HCT116 (cell line): ENCODE results near the gene FLNB. TPM values are rescaled to one million over a fixed set of nuclear protein-coding genes. Genes with fewer than 3 reads are reported as not detected.

ENCODE experiments used
- ATAC-seq: fragments of 200-7000 bp; cut with Tn5 transposase; 2 replicates; pipeline ENCODE4 v1.9.1; 2020; ENCODE audit warnings: mild to moderate bottlenecking, moderate library complexity
- BruUV-seq: library from RNA; stranded (reverse); fragments of 400-500 nt; replicated peaks from 2 replicates; lab custom pipeline; 2021; lab: Mats Ljungman, UMichigan
- CTCF ChIA-PET: fragments of 300-600 bp; sonication (Branson Sonifier 250); formaldehyde crosslinking; loops from one replicate; lab custom pipeline; 2021; ENCODE audit warnings: antibody characterized with exemption; lab: Charles Lee
- POLR2A ChIA-PET: fragments of 300-600, 350-600 bp; sonication (Branson Sonifier 250); formaldehyde crosslinking; loops from one replicate; lab custom pipeline; 2021; ENCODE audit warnings: antibody characterized with exemption; lab: Charles Lee
- RAD21 ChIA-PET, 2 experiments: fragments of 300-600 bp; sonication (Branson Sonifier 250); formaldehyde crosslinking; loops; one replicate each; lab custom pipeline; 2023; ENCODE audit warnings: low total read pairs in 2 of 2; ENCODE audit not compliant: uncharacterized antibody in 2 of 2, unreplicated experiment in 2 of 2, low non-redundant PET in 1 of 2; lab: Charles Lee
- DNase-seq: peaks from one replicate; pipeline ENCODE4 v3.0.0-alpha.2; 2010; ENCODE audit warnings: low read depth, low spot score
- H2AFZ ChIP-seq: fragments of 200-600 bp; shearing (Covaris generic), sonication (generic); 2 replicates; pipeline ENCODE4 v1.6.1; 2017; ENCODE audit warnings: low read depth, mixed run types, mixed read lengths, antibody characterized with exemption, low read length; ENCODE audit not compliant: poor library complexity, severe bottlenecking
- H3K27ac ChIP-seq: 2 replicates; pipeline ENCODE4 v1.5.1; 2012; ENCODE audit warnings: low read depth, low read length
- H3K27me3 ChIP-seq: fragments of 200-600 bp; sonication (generic); 2 replicates; pipeline ENCODE4 v1.6.1; 2016; ENCODE audit warnings: mixed run types, low read length, mixed read lengths; ENCODE audit not compliant: insufficient read depth
- H3K36me3 ChIP-seq, 2 experiments: fragments of 200-500 bp in 1 of 2; fragments of 200-600 bp in 1 of 2; sonication (Bioruptor generic) in 1 of 2; sonication (generic) in 1 of 2; 2 replicates each; pipeline versions ENCODE4 v1.5.1 to v1.6.1; 2014 to 2016; ENCODE audit warnings: low read length in 2 of 2, inconsistent platforms in 1 of 2, mixed read lengths in 1 of 2, mixed run types in 1 of 2; ENCODE audit not compliant: insufficient read depth in 2 of 2, control insufficient read depth in 1 of 2
- H3K4me1 ChIP-seq, 2 experiments: fragments of 200-600 bp in 1 of 2; sonication (generic) in 1 of 2; 2 replicates each; pipeline versions ENCODE4 v1.5.1 to v1.6.1; 2012 to 2017; ENCODE audit warnings: low read length in 2 of 2, inconsistent platforms in 1 of 2, mild to moderate bottlenecking in 1 of 2, mixed read lengths in 1 of 2, mixed run types in 1 of 2, moderate library complexity in 1 of 2; ENCODE audit not compliant: insufficient read depth in 2 of 2, control insufficient read depth in 1 of 2
- H3K4me2 ChIP-seq: fragments of 200-600 bp; sonication (generic); 2 replicates; pipeline ENCODE4 v1.6.1; 2017; ENCODE audit warnings: mixed run types, low read length, mixed read lengths
- H3K4me3 ChIP-seq, 2 experiments: fragments of 200-600 bp in 1 of 2; sonication (generic) in 1 of 2; replicated peaks in 1 of 2; 2 replicates each; pipeline ENCODE4 v1.5.1; 2011 to 2016; ENCODE audit warnings: low read length in 2 of 2, control low read depth in 1 of 2, low read depth in 1 of 2, mild to moderate bottlenecking in 1 of 2, mixed read lengths in 1 of 2, mixed run types in 1 of 2
- H3K79me2 ChIP-seq: fragments of 200-600 bp; sonication (generic); 2 replicates; pipeline ENCODE4 v1.6.1; 2017; ENCODE audit warnings: mild to moderate bottlenecking, mixed run types, low read length, moderate library complexity, mixed read lengths; ENCODE audit not compliant: insufficient read depth
- H3K9ac ChIP-seq: fragments of 200-600 bp; sonication (generic); 2 replicates; pipeline ENCODE4 v1.6.1; 2016; ENCODE audit warnings: low read length, mixed read lengths
- H3K9me2 ChIP-seq: fragments of 200-600 bp; sonication (generic), shearing (Covaris generic); 2 replicates; pipeline ENCODE4 v1.6.1; 2017; ENCODE audit warnings: mixed run types, mild to moderate bottlenecking, moderate library complexity; ENCODE audit not compliant: insufficient read depth
- H3K9me3 ChIP-seq, 2 experiments: fragments of 200-500 bp in 1 of 2; fragments of 200-600 bp in 1 of 2; sonication (Bioruptor generic) in 1 of 2; sonication (generic) in 1 of 2; 2 replicates each; pipeline ENCODE4 v1.6.1; 2014 to 2017; ENCODE audit warnings: low read length in 2 of 2, mixed read lengths in 2 of 2, inconsistent platforms in 1 of 2, low read depth in 1 of 2, mild to moderate bottlenecking in 1 of 2, mixed run types in 1 of 2, moderate library complexity in 1 of 2; ENCODE audit not compliant: control insufficient read depth in 1 of 2, insufficient read depth in 1 of 2
- H4K20me1 ChIP-seq: fragments of 200-600 bp; sonication (generic), shearing (Covaris generic); 2 replicates; pipeline ENCODE4 v1.6.1; 2017; ENCODE audit warnings: mixed run types, mild to moderate bottlenecking, moderate library complexity; ENCODE audit not compliant: insufficient read depth
- EGR1 ChIP-seq: IDR thresholded peaks from 2 replicates; pipeline ENCODE4 v1.6.1; 2012; ENCODE audit warnings: low read depth
- ELF1 ChIP-seq: IDR thresholded peaks from 2 replicates; pipeline ENCODE4 v1.6.1; 2012; ENCODE audit warnings: low read depth, borderline replicate concordance
- EZH2 ChIP-seq: fragments of 200-600 bp; sonication (generic); IDR thresholded peaks from 2 replicates; pipeline ENCODE4 v1.6.1; 2017; ENCODE audit warnings: antibody characterized with exemption, mixed run types
- RAD21 ChIP-seq: IDR thresholded peaks from 2 replicates; pipeline ENCODE4 v1.6.1; 2012; ENCODE audit warnings: low read depth, mild to moderate bottlenecking
- SRF ChIP-seq: IDR thresholded peaks from 2 replicates; pipeline ENCODE4 v1.6.1; 2012; ENCODE audit warnings: low read depth
- YY1 ChIP-seq: IDR thresholded peaks from 2 replicates; pipeline ENCODE4 v1.6.1; 2011; ENCODE audit warnings: low read length, low read depth, moderate library complexity, mild to moderate bottlenecking; ENCODE audit not compliant: insufficient replicate concordance; ENCODE audit errors: extremely low read depth
- ZFX ChIP-seq: fragments of 450-650 bp; IDR thresholded peaks from 2 replicates; pipeline ENCODE4 v1.6.1; 2017
- ZNF274 ChIP-seq: fragments of 200-500 bp; sonication (Bioruptor generic); IDR thresholded peaks from 2 replicates; pipeline ENCODE4 v1.6.1; 2014; ENCODE audit warnings: mild to moderate bottlenecking, low read depth, low read length, inconsistent platforms
- intact Hi-C: fragments of 100-400 bp; cut with micrococcal nuclease; formaldehyde crosslinking; loops from 2 replicates; pipeline ENCODE4 v1.10.0; 2022
- total RNA-seq: library from RNA; stranded (reverse); gene quantifications from one replicate; pipeline ENCODE4 v1.2.1, GENCODE V29; 2021; ENCODE audit not compliant: unreplicated experiment
- TF ChIP-seq, protein P1 (sequence below): IDR thresholded peaks from 2 replicates; pipeline ENCODE4 v1.6.1; 2012
- TF ChIP-seq, protein P2 (sequence below): IDR thresholded peaks from 2 replicates; pipeline ENCODE4 v1.6.1; 2012; ENCODE audit warnings: low read depth

FLNB gene
- total RNA-seq, 1 experiment from 2014 or later = 116 TPM

DNA sequence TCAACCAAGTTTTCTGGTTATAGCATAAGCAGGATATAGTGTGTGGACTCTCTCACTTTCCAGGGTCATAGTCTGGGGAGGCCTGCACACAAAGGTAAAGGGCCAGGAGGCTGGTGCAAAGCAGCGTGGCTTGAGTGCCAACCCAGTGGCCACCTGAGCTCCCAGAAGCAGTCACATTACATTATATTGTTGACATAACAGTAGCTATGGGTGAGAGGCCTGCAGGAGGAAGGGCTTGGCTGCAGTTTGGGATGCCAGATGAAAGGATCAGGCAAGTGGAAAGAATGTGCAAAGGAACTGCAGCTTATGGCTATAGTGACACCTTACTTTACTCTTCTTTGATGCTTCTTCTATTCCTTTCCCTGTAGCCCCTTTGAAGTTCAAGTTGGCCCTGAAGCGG, 96.5 kb downstream of the FLNB start:
- Histone ChIP-seq H3K4me1 (no peaks in the 10 kb centered on the region), H2AFZ (no peak overlapping the region)
- TF ChIP-seq ZFX (no peak), YY1 (no peak), ZNF274 (no peak), ELF1 (no peak), RAD21 (no peak), EZH2 (no peak), EGR1 (no peak), SRF (no peak)
- TF ChIP-seq, protein P1, sequence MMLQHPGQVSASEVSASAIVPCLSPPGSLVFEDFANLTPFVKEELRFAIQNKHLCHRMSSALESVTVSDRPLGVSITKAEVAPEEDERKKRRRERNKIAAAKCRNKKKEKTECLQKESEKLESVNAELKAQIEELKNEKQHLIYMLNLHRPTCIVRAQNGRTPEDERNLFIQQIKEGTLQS = no peak
- TF ChIP-seq, protein P2, sequence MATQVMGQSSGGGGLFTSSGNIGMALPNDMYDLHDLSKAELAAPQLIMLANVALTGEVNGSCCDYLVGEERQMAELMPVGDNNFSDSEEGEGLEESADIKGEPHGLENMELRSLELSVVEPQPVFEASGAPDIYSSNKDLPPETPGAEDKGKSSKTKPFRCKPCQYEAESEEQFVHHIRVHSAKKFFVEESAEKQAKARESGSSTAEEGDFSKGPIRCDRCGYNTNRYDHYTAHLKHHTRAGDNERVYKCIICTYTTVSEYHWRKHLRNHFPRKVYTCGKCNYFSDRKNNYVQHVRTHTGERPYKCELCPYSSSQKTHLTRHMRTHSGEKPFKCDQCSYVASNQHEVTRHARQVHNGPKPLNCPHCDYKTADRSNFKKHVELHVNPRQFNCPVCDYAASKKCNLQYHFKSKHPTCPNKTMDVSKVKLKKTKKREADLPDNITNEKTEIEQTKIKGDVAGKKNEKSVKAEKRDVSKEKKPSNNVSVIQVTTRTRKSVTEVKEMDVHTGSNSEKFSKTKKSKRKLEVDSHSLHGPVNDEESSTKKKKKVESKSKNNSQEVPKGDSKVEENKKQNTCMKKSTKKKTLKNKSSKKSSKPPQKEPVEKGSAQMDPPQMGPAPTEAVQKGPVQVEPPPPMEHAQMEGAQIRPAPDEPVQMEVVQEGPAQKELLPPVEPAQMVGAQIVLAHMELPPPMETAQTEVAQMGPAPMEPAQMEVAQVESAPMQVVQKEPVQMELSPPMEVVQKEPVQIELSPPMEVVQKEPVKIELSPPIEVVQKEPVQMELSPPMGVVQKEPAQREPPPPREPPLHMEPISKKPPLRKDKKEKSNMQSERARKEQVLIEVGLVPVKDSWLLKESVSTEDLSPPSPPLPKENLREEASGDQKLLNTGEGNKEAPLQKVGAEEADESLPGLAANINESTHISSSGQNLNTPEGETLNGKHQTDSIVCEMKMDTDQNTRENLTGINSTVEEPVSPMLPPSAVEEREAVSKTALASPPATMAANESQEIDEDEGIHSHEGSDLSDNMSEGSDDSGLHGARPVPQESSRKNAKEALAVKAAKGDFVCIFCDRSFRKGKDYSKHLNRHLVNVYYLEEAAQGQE = no peak
- TF ChIP-seq, all 23 proteins: peak for 0
- DNase-seq (no peak), ATAC-seq (no peak)
- H3K79me2 ChIP-seq = no peaks in the 10 kb centered on the region
- H4K20me1 ChIP-seq = no peaks in the 10 kb centered on the region
- H3K9me3 ChIP-seq = no peaks in the 10 kb centered on the region
- no peak overlapping the region for H3K4me2 ChIP-seq
- ChIA-PET CTCF (no interaction called here), POLR2A (no interaction called here), RAD21 (no interaction called here)
- no peak overlapping the region for H3K27ac ChIP-seq
- no peaks in the 10 kb centered on the region for H3K9me2 ChIP-seq
- H3K9ac ChIP-seq = no peak overlapping the region
- H3K4me3 ChIP-seq = no peak overlapping the region
- intact Hi-C loops = no loop called here
- BruUV-seq = no TSS peak
- peaks cover 15 to 33% of the 10 kb centered on the region in 2 experiments; a peak in 3 of 4 replicates for H3K36me3 ChIP-seq
- H3K27me3 ChIP-seq = no peaks in the 10 kb centered on the region
